ENCODE results near the gene INPP4A.

DNA sequence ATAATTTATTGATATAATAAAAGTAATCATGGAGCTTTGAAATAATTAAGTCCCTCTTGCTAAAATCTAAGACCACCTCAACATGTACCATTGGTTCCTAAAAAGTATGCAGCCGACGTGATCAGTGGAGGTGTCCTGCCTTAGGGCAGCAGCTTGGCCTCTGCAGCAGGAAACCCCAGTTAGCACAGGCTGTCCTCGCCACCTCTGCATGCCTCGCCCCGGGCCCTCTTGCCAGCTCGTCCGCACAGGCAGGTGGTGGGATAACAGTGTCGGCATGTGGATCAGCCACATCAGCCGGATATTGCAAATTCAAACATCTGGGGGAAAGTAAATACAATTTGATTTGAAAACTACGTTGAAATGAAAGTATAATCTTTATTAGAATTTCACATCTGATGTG, 140.7 kb downstream of the INPP4A start:
- TF ChIP-seq, protein P1, sequence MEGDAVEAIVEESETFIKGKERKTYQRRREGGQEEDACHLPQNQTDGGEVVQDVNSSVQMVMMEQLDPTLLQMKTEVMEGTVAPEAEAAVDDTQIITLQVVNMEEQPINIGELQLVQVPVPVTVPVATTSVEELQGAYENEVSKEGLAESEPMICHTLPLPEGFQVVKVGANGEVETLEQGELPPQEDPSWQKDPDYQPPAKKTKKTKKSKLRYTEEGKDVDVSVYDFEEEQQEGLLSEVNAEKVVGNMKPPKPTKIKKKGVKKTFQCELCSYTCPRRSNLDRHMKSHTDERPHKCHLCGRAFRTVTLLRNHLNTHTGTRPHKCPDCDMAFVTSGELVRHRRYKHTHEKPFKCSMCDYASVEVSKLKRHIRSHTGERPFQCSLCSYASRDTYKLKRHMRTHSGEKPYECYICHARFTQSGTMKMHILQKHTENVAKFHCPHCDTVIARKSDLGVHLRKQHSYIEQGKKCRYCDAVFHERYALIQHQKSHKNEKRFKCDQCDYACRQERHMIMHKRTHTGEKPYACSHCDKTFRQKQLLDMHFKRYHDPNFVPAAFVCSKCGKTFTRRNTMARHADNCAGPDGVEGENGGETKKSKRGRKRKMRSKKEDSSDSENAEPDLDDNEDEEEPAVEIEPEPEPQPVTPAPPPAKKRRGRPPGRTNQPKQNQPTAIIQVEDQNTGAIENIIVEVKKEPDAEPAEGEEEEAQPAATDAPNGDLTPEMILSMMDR (IDR thresholded peaks at IDR 0.05), result no peak
- TF ChIP-seq POLR2A (IDR thresholded peaks at IDR 0.05), result no peak

Data from sigmoid colon (tissue), 3 donors.